T47D (cell line): ENCODE results near the gene FMNL2.

Experiments used
- DNase-seq, 2 experiments: peaks; one replicate each; pipeline versions ENCODE4 v3.0.0 to v3.0.0-alpha.2; 2011 to 2012; ENCODE audit warnings: low read depth in 1 of 2, low spot score in 1 of 2
- JUND ChIP-seq: IDR thresholded peaks from 2 replicates; pipeline ENCODE4 v1.6.1; 2012; ENCODE audit warnings: low read depth
- in situ Hi-C: cut with HindIII; loops from 2 replicates; pipeline ENCODE4 v1.10.0; 2016; ENCODE audit warnings: low sequenced_read_pairs, low pct_unique_long_range_greater_than_20kb

The FMNL2 gene

DNA sequence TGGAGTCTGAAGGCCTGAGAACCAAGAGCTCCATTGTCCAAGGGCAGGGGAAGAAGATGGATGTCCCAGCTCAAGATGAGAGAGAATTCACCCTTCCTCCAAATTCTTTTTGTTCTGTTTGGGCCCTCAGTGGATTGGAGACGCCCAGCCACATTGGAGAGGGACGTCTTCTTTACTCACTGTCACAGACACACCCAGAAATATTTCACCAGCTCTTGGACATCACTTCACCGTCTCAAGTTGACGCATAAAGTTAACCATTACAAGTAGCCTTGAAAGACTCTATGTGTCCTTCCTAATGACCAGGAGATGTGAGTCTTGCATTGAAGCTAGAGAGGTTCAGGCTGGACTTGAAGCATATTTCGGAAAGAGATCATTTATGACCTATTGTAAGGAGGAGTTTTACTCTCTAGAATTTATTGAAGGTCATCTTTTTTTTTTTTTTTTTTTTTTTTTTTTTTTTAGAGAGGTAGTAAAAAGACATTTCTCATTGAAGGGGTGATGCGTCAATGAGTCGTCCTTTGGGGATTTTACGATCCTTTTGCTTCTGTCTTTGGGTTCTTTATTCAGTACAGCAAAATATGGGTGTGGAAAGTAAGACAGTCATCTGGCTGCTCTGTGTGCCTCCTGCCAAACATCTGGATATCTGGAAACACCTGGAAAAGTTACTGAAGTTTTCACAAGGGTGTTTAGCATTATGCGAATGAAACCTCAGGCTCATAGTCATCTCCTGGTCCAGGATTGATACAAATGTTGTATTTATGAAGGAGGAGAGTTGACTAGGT lies 264.2 kb downstream of the FMNL2 start:
- DNase-seq = no peak
- no peak for TF ChIP-seq JUND
- in situ Hi-C loops = no loop called here

DNA sequence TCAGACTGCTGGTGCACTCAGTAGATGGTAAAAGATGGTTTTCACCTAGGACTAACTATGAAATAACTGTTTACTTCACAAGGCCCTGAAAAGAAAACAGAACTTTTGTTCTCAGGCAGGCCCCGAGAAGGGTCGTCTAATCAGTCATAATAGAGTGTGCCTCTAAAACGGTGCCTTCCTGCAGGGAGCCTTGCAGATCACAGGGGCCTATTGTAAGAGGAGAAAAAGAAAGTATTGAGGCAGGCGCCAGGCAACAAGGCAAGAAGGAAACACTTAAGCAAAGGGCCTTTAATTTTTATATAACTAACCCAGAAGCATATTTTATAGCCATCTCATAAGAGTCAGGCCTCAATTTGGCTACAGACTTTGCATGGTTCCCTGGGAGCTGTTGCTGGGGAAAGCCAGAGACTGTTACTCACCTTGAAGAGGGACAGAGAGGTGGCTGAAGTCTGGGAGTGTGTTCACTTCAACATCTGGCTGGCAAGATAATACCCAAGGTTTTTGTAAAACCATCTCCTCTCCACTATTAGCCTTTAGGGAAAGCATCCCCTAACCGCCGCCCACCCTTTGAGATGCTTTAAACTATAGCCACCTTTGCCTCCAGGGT lies 265.2 kb downstream of the FMNL2 start:
- no peak for TF ChIP-seq JUND

DNA sequence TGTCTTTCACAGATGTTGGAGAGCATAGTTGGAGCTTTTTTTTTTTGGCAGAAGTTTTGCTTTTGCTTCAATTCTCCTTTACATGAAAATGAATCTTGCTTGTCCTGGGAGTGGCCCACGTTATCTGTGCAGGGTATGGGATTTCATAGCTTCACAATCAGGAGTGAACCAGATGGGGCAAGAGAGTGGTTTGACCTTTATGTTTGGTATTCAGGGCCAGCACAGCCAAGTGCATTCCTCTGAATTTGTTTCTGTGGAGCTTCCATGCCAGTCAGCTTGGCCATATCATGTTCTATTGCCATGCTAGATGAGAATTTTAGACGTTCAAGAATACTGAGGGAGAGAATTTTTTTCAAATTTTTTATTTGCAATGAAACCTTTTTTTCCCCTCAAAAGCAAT lies 265.7 kb downstream of the FMNL2 start:
- no peak for DNase-seq
- no peak for TF ChIP-seq JUND
- in situ Hi-C loops = no loop called here

More for the DNA sequence above, 265.2 kb downstream of the FMNL2 start:
- DNase-seq = no peak
- in situ Hi-C loops = no loop called here

DNA sequence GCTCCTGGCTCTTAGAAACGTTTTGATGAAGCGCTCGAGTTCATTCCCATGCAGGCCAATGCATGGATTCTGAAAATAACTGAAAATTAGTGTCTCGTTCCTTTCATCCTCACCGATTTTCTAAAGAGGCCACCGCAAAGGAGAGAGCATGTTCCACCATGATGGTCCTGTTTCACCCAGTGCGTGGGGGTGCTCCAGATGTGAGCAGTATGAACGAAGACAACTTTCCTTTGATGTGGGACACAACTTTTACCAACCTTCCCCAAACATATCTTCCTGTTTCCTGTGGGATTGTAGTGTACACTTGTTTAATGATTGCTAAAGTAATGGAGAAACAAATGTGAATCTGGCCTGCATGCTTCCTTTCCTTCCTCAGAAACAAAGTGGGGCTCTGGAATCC lies 267.8 kb downstream of the FMNL2 start:
- no peak for TF ChIP-seq JUND
- in situ Hi-C loops = no loop called here
- no peak for DNase-seq

DNA sequence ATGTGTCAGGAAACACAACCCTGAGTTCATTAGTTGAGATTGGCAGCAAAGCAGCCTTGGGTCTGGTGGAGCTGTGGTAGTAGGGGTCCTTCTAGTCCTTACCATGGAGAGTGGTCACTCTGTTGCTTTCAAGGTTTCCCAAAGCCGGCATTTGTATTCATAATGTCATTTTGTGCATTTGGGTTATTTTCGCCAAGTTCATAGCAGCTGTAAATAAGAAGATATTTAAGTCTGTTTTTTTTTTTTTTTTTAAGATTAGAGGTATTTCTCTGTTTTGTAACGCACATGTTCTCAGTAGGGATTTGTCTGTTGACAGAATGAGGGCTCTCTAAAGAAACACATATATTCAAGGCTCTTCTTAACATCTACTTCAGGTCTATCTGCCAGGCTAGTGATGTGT lies 268.2 kb downstream of the FMNL2 start:
- in situ Hi-C loops = no loop called here

DNA sequence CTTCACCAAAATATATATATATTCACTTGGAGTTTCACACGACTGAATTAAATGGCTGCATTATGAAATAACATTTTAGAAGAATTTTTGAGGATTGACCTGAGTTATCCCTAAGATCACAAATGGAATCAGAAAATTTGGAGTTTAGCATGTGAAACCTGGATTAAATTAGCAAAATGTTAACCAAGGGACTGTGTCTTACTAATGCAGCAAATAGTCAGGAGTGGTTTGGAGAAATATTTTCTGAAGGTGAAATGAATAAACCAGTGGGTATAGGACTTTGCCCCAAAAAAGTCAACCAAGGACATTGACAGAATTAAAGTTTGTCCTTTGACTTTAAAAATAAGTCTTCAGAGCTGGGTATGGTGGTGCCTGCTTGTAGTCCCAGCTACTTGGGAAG lies 271.1 kb downstream of the FMNL2 start:
- no peak for DNase-seq
- in situ Hi-C loops = no loop called here
- TF ChIP-seq JUND = no peak

More for the DNA sequence above, 268.2 kb downstream of the FMNL2 start:
- TF ChIP-seq JUND = no peak
- DNase-seq = no peak

DNA sequence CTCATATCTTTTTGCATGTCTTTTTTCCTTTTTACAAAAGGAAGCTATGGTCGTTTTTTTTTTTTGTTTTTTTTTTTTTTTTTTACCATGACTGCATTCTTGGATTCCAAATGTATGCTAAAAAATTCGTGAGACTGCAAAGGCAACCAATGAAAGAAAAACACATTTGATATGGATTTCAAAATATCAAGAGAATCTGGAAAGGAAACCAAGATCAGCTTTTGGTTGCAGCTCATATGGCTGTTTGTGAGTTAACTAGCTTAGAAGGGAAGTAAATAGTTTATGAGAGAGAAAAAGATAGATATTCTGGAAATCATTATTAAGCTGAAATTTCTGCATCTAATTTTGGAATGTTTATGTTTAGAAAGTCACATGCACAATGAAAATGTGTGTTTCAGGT lies 272.0 kb downstream of the FMNL2 start:
- no peak for DNase-seq
- in situ Hi-C loops = no loop called here
- no peak for TF ChIP-seq JUND

DNA sequence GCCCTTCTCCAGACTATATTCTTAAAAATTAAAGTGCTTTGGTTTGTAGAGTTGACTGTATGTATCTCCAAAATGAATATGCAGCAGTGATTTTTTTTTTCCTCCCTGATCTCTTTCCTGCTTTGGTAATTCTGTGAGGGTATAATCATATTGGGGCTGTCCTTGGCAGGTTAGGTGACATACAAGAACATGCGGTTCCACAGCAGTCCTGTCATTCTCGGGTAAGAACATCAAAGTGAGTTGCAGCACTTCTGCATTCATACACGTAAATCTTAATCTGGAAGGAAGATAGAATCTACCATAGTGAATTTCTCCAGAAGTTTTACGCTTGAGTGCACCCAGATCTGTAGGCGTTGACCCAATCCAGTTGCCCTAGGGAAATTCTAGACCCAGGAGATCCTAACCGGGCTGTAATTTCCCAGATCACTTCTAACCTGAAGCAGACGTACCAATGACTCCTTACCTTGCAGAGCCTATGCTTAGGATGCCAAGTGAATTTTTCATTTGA lies 272.9 kb downstream of the FMNL2 start:
- no peak for TF ChIP-seq JUND
- in situ Hi-C loops = no loop called here
- DNase-seq = no peak

DNA sequence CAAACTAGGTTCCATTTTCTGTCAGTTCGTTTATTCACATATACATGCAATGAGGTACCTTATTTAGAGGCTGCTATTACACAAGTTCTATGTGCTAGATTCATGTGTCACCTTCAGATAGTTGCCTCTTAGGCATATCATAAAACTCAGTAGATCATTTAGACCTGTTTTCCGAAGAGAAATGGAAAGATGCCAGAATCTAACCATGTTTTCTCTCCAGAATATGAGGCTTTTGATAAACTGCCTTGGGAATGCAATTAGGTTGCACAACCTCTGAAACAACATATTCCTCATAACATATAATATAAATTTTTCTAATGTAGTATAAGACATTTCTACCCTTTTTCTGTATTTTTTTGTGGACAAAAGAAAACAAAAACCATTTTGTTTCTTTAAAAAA lies 274.2 kb downstream of the FMNL2 start:
- no peak for DNase-seq
- in situ Hi-C loops = no loop called here

DNA sequence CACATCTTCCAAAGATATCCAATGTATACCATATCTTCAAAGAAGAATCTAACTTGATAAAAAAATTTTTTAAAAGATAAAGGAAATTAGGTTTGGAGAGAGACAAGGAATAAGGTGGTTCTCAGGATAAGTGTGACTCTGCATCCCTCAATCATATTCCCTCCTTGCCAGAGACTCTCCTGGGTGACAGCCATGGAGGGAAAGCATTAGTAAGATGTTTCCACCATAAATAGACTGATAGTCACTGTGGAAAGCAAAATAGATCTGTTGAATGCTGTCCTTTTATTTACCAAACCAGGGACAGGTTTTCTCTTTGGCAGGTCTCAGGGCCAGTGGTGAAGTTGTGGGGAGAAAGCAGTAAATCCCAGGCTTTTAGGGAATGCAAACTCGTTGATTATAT lies 274.7 kb downstream of the FMNL2 start:
- in situ Hi-C loops = no loop called here
- TF ChIP-seq JUND = no peak
- DNase-seq = no peak

More for the DNA sequence above, 274.2 kb downstream of the FMNL2 start:
- no peak for TF ChIP-seq JUND

DNA sequence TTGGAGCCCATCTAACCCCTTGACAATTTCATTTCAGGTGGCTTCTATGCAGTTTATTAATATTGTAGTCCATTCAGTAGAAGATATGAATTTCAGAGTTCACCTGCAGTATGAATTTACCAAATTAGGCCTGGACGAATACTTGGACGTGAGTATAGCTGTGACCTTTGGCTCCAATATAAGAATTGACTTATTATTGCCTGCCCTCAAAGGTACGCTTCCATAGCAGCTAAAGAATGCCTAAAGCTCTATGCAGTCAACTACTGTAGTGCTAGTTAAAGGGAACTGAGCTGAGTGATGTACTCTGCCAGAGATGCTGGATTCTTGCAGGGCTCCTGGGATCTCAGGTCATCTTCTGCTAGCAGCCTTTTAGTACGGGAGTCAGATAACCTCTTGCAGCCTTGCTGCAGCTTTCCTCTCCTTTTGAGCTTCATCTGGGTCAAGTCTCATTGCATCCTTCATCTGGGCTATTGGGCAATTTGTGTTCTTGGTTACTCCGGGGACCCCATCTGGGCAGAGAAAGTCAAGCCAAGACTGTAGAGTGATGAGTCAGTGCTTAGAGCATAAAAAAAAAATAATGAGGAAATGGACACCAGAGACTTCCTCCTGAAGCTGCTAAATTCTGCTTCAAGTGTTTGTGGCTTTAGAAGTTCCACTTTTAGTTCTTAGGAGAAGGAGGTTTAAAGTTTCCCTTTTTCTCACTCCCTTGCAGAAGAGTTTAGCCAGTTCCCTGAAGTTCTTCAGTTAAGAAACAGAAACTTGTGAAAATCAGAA lies 276.7 kb downstream of the FMNL2 start:
- no peak for TF ChIP-seq JUND
- in situ Hi-C loops = no loop called here
- DNase-seq = no peak

DNA sequence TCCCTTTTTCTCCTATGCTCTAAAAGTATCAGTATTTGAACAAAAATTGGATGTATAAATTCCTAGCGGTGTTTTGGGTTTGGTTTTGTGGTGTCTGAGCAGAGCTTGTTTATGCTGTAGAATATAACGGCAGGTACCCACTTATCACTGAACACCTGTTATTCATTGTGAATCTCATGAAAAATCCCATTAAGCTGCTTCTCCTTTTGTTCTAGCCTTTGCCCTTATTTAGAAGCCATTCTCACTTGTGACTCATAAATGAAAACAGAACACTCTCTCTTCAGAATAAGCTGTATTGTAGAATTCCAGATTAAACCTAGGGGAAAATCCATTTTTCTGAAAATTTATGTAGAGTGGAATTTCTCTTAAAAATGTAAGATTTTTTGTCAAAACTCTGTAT lies 278.3 kb downstream of the FMNL2 start:
- in situ Hi-C loops = no loop called here
- DNase-seq = no peak
- TF ChIP-seq JUND = no peak

DNA sequence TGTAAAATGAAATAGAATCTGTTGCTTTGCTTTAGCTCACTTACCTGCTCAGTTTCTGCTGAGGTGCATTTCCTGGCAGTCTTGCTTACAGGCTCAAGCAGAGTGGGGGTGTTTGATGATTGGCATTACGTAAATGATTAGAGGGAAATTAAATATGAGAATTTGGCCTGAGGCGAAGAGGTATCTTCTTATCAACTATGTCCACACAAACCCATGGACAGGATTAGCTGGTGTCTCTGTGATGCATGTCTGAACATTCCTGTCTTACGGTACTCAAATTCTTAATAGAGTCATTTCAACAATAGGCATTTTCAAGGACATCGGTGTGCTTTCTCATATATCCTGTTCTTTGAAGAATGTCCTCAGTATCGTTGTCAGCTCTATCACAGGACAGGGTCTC lies 280.2 kb downstream of the FMNL2 start:
- in situ Hi-C loops = no loop called here
- no peak for TF ChIP-seq JUND
- no peak for DNase-seq
